Fibroblast of the aortic adventitia (primary cell): ENCODE measurements around the gene TBL1XR1. TPM values are rescaled to one million over a fixed set of nuclear protein-coding genes. Genes with fewer than 3 reads are reported as not detected.
"Not testable (repeated sequence)": the region's sequence is repeated elsewhere in the genome, so short reads cannot be mapped to it uniquely, and the experiment has no call there.

Experiments
- DNase-seq: peaks from one replicate; pipeline ENCODE4 v3.0.0-alpha.2; 2010; ENCODE audit warnings: low read depth
- H3K4me3 ChIP-seq: 2 replicates; pipeline ENCODE4 v1.5.1; 2011; ENCODE audit warnings: low read depth, mild to moderate bottlenecking, control low read depth, low read length, moderate library complexity
- CTCF ChIP-seq: IDR thresholded peaks from 2 replicates; pipeline ENCODE4 v1.5.1; 2011; ENCODE audit warnings: mild to moderate bottlenecking, low read length, control low read depth, inconsistent platforms; ENCODE audit not compliant: insufficient read depth
- total RNA-seq: library from RNA; depleted of rRNA; stranded (reverse); fragments of >200 nt; gene quantifications from 2 replicates; pipeline ENCODE4 v1.2.3, GENCODE V29; 2012; ENCODE audit warnings: low replicate concordance

The TBL1XR1 gene
- total RNA-seq, 1 donor, result 171 TPM

GRCh38 chr3:177168431-177168830, 28.9 kb downstream of the TBL1XR1 start:
- TF ChIP-seq CTCF, result no peak
- no peak for DNase-seq
- H3K4me3 ChIP-seq, result no peak overlapping the region

DNA sequence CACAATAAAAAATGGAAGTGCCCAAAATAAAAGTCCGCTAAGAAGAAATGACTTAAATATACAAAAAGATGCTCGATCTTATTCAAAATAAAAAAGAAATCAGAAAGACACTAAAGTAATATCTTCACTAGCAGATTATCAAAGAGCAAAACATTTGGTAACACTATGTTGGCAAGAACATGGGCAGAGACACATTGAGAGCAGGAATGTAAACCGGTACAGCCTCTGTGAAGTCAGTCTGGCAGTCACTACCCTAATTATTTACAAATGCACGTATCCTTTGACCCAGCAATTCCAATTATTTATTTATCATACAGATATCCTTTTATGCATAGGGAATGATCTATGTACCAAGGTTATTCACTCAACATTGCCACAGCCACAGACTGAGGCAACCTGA, 34.5 kb downstream of the TBL1XR1 start:
- no peak for DNase-seq

GRCh38 chr3:177161603-177162002, 35.7 kb downstream of the TBL1XR1 start:
- DNase-seq, H3K4me3 ChIP-seq: not testable (repeated sequence)

More for the DNA sequence above, 34.5 kb downstream of the TBL1XR1 start:
- no peak overlapping the region for H3K4me3 ChIP-seq
- no peak for TF ChIP-seq CTCF

- TF ChIP-seq CTCF, result no peak
- no peak for DNase-seq
Observed at GRCh38 chr3:177158461-177158860, 38.8 kb downstream of the TBL1XR1 start.

DNA sequence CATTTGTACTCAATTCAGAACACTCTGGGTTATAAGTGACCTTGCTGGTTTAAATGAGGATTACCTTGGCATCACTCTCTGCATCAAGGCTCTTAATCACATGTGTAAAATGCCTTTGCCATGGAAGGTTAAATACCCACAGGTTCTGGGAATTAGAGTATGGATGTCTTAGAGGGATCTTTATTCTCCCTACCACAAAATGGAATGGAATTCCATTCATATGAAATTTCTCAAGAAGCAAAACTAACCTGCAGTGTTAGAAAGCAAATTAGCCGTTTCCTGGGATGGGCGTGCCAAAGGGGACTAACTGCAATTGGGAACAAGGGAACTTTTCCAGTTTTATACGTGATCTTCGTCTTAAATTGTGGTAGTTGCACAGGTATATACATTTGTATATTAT, 39.8 kb downstream of the TBL1XR1 start:
- no peak overlapping the region for H3K4me3 ChIP-seq
- TF ChIP-seq CTCF, result no peak
- no peak for DNase-seq

More at GRCh38 chr3:177158461-177158860, 38.8 kb downstream of the TBL1XR1 start:
- H3K4me3 ChIP-seq, result no peak overlapping the region

DNA sequence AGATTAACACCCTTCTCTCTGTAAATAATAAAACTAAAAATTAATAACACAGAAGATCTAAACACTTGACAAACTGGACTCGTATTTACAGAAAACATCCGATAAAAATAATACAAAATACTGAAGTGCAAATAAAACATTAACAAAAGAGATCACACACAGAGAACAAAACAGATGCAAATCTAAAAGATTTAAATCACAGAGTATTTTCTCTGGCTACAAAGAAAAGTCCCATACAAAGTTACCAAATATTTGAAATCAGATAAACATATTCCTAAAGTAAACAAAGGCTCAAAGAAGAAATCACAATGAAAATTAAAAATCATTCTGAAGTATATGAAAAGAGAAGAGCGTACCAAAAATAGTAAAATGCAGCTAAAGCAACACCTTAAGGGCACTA, 42.5 kb downstream of the TBL1XR1 start:
- no peak for TF ChIP-seq CTCF
- no peak for DNase-seq
- H3K4me3 ChIP-seq, result no peak overlapping the region

GRCh38 chr3:177150970-177151627, 46.2 kb downstream of the TBL1XR1 start:
- no peak overlapping the region for H3K4me3 ChIP-seq
- DNase-seq, result peak; percentile 84
- no peak for TF ChIP-seq CTCF
